Motor neuron (in vitro differentiated cells): ENCODE measurements around the gene SCG5. TPM values are rescaled to one million over a fixed set of nuclear protein-coding genes. Genes with fewer than 3 reads are reported as not detected.

Experiments
- ATAC-seq, 8 experiments: fragments of 200-7000 bp; cut with Tn5 transposase; replicated peaks in 6 of 8; 2 replicates each; pipeline ENCODE4 v1.8.0; 2021; ENCODE audit warnings: mild to moderate bottlenecking in 8 of 8, moderate library complexity in 8 of 8
- H3K27ac ChIP-seq, 2 donors: fragments of 250-450 bp; sonication (Bioruptor Pico); 2 replicates each; pipeline ENCODE4 v1.9.0; 2021; ENCODE audit warnings: antibody characterized with exemption in 2 of 2, mild to moderate bottlenecking in 2 of 2, moderate library complexity in 1 of 2
- H3K4me1 ChIP-seq, 2 donors: fragments of 250-450 bp; sonication (Bioruptor Pico); replicated peaks in 1 of 2; 2 replicates each; pipeline ENCODE4 v1.6.1; 2021; ENCODE audit warnings: antibody characterized with exemption in 2 of 2, mild to moderate bottlenecking in 2 of 2, moderate library complexity in 1 of 2
- H3K4me3 ChIP-seq, 5 donors: fragments of 250-450 bp; sonication (Bioruptor Pico); 2 replicates each; pipeline ENCODE4 v1.9.0; 2021; ENCODE audit warnings: antibody characterized with exemption in 5 of 5, mild to moderate bottlenecking in 5 of 5, moderate library complexity in 4 of 5
- WGBS, 10 experiments: fragments of 450-650 bp; shearing (Covaris generic); methylation state at CpG; one replicate each; pipeline ENCODE4 v1.0.0; 2022; 5-methylcytosine and 5-hydroxymethylcytosine counted together
- in situ Hi-C, 9 experiments: fragments of 400-800 bp; cut with MboI; loops; one replicate each; pipeline ENCODE4 v1.15.0; 2021; ENCODE audit warnings: low sequenced_read_pairs in 9 of 9, low pct_unique_long_range_greater_than_20kb in 2 of 9; ENCODE audit not compliant: unreplicated experiment in 9 of 9
- total RNA-seq, 8 experiments: library from RNA; unstranded; fragments of 300-600 nt; gene quantifications; 2 replicates each; pipeline versions ENCODE4 v1.2.3 to v1.2.4, GENCODE V29; 2022

The SCG5 gene
- total RNA-seq, 8 experiments from 2014 or later, result 1.3 to 68.5 (median 33.6) TPM

GRCh38 chr15:32705446-32705845 lies 63.9 kb downstream of the SCG5 start:
- Histone ChIP-seq H3K4me3 (no peak overlapping the region), H3K27ac (no peak overlapping the region), H3K4me1 (no peaks in the 10 kb centered on the region)
- 14 to 100% (median 87%) methylated on average over 1 to 2 of the region's 2 CpGs for WGBS, 10 experiments
- no peak for ATAC-seq
- in situ Hi-C loops, result no loop called here

- WGBS, 10 experiments, result 0 to 80% (median 10%) methylated on average over 1 to 3 of the region's 3 CpGs; no CpG with 5 or more reads in 4 of the 10 experiments
- Histone ChIP-seq H3K27ac (no peak overlapping the region), H3K4me1 (no peaks in the 10 kb centered on the region), H3K4me3 (no peak overlapping the region)
- ATAC-seq, result peak in 2 of 8 experiments; percentile 36 to 50
- in situ Hi-C loops, result no loop called here
These were observed 65.2 kb downstream of the SCG5 start for GRCh38 chr15:32706704-32707103.

GRCh38 chr15:32707436-32707835 lies 65.9 kb downstream of the SCG5 start:
- Histone ChIP-seq H3K4me3 (no peak overlapping the region), H3K27ac (no peak overlapping the region), H3K4me1 (no peaks in the 10 kb centered on the region)
- ATAC-seq, result no peak
- in situ Hi-C loops, result no loop called here
- WGBS, 10 experiments, result 42 to 100% (median 74%) methylated on average over 1 to 6 of the region's 6 CpGs; no CpG with 5 or more reads in 1 of the 10 experiments

GRCh38 chr15:32709295-32710033 lies 68.0 kb downstream of the SCG5 start:
- Histone ChIP-seq H3K4me1 (no peaks in the 10 kb centered on the region), H3K27ac (no peak overlapping the region), H3K4me3 (no peak overlapping the region)
- WGBS, 10 experiments, result 30 to 90% (median 77%) methylated on average over 2 to 9 of the region's 9 CpGs
- no peak for ATAC-seq
- in situ Hi-C loops, result no loop called here

GRCh38 chr15:32715276-32715675 lies 73.8 kb downstream of the SCG5 start:
- WGBS, 10 experiments, result 6 to 93% (median 60%) methylated on average over 1 to 4 of the region's 4 CpGs
- ATAC-seq, result no peak
- Histone ChIP-seq H3K4me3 (no peak overlapping the region), H3K4me1 (peaks cover 0 to 10% of the 10 kb centered on the region in 2 donors), H3K27ac (no peak overlapping the region)
- in situ Hi-C loops, result no loop called here

- Histone ChIP-seq H3K4me1 (peaks cover 0 to 10% of the 10 kb centered on the region in 2 donors), H3K4me3 (no peak overlapping the region), H3K27ac (no peak overlapping the region)
- in situ Hi-C loops, result no loop called here
- ATAC-seq, result no peak
- 6 to 79% (median 39%) methylated on average over 4 to 13 of the region's 13 CpGs for WGBS, 10 experiments
These were observed 74.9 kb downstream of the SCG5 start for GRCh38 chr15:32716216-32716914.

GRCh38 chr15:32716915-32717425 lies 75.5 kb downstream of the SCG5 start:
- peak overlapping the region; percentile 20 to 35 (median 30) for H3K4me3 ChIP-seq
- H3K27ac ChIP-seq, result no peak overlapping the region
- ATAC-seq, result peak in 2 of 8 experiments; percentile 4 to 8
- 0 to 57% (median 26%) methylated on average over 3 to 12 of the region's 21 CpGs for WGBS, 10 experiments
- in situ Hi-C loops, result no loop called here
- H3K4me1 ChIP-seq, result peaks cover 0 to 10% of the 10 kb centered on the region in 2 donors

GRCh38 chr15:32717426-32718226 lies 76.1 kb downstream of the SCG5 start, which contains the start of gene GREM1:
Gene GREM1, plus strand, starts transcription at chr15:32718004. Its CDS starts 12,687 bp downstream, at chr15:32730691.
- in situ Hi-C loops, result no loop called here
- ATAC-seq, result peak; percentile 31 to 59 (median 46)
- WGBS, 10 experiments, result 0% methylated on average over 2 of the region's 99 CpGs; no CpG with 5 or more reads in 7 of the 10 experiments
- Histone ChIP-seq H3K4me1 (peaks cover 0 to 10% of the 10 kb centered on the region in 2 donors), H3K27ac (no peak within 1 kb of the TSS), H3K4me3 (peak within 1 kb of the TSS; percentile 20 to 35 (median 30))

- ATAC-seq, result peak in 7 of 8 experiments; percentile 29 to 57 (median 42)
- H3K27ac ChIP-seq, result no peak overlapping the region
- in situ Hi-C loops, result no loop called here
- peak overlapping the region; percentile 20 to 35 (median 30) for H3K4me3 ChIP-seq
- WGBS, 10 experiments, result 0 to 20% (median 0%) methylated on average over 2 to 7 of the region's 60 CpGs; no CpG with 5 or more reads in 7 of the 10 experiments
- H3K4me1 ChIP-seq, result peaks cover 0 to 10% of the 10 kb centered on the region in 2 donors
These were observed 76.8 kb downstream of the SCG5 start for GRCh38 chr15:32718227-32718820.

- WGBS, 10 experiments, result 0 to 7% (median 3%) methylated on average over 1 to 17 of the region's 70 CpGs; no CpG with 5 or more reads in 1 of the 10 experiments
- peak; percentile 45 to 66 (median 58) for ATAC-seq
- in situ Hi-C loops, result no loop called here
These were observed 77.6 kb downstream of the SCG5 start for GRCh38 chr15:32718821-32719716.

GRCh38 chr15:32721596-32721995 lies 80.1 kb downstream of the SCG5 start:
- H3K4me1 ChIP-seq, result peaks cover 0 to 10% of the 10 kb centered on the region in 2 donors
- no peak overlapping the region for H3K27ac ChIP-seq
- ATAC-seq, result no peak
- in situ Hi-C loops, result no loop called here
- WGBS, 10 experiments, result 0 to 88% (median 76%) methylated on average over 1 to 5 of the region's 6 CpGs
- no peak overlapping the region for H3K4me3 ChIP-seq

More at GRCh38 chr15:32718821-32719716, 77.6 kb downstream of the SCG5 start:
- H3K4me3 ChIP-seq, result peak overlapping the region; percentile 20 to 35 (median 30)
- peaks cover 0 to 10% of the 10 kb centered on the region in 2 donors for H3K4me1 ChIP-seq
- H3K27ac ChIP-seq, result no peak overlapping the region
